Sigmoid colon (tissue), 7 donors: ENCODE measurements around the gene GINM1. TPM values are rescaled to one million over a fixed set of nuclear protein-coding genes. Genes with fewer than 3 reads are reported as not detected.

ENCODE experiments used
- DNase-seq: peaks from one replicate; pipeline ENCODE4 v3.0.0-alpha.2; 2019
- H3K27ac ChIP-seq, 4 donors: fragments of 200-600 bp; sonication (generic); one replicate each; pipeline ENCODE4 v1.5.1; 2016 to 2019; ENCODE audit warnings: mild to moderate bottlenecking in 1 of 4
- H3K27me3 ChIP-seq, 3 donors: fragments of 200-600 bp; sonication (generic); one replicate each; pipeline ENCODE4 v1.5.1; 2019; ENCODE audit warnings: mild to moderate bottlenecking in 1 of 3
- H3K36me3 ChIP-seq, 4 donors: fragments of 200-600 bp; sonication (generic); one replicate each; pipeline ENCODE4 v1.5.1; 2016 to 2019
- H3K4me1 ChIP-seq, 4 donors: fragments of 200-600 bp; sonication (generic); one replicate each; pipeline ENCODE4 v1.5.1; 2017 to 2019
- H3K4me3 ChIP-seq, 4 donors: fragments of 200-600 bp; sonication (generic); one replicate each; pipeline ENCODE4 v1.5.1; 2017 to 2019; ENCODE audit warnings: mild to moderate bottlenecking in 2 of 4, moderate library complexity in 1 of 4
- H3K9me3 ChIP-seq, 4 donors: fragments of 200-600 bp in 3 of 4; sonication (generic) in 3 of 4; one replicate each; pipeline versions ENCODE4 v1.5.1 to v1.6.1; 2013 to 2019
- CTCF ChIP-seq, 4 experiments: fragments of 450-650 bp in 3 of 4; fragments of 200-600 bp in 1 of 4; IDR thresholded peaks; one replicate each; pipeline ENCODE4 v1.5.1; 2016 to 2019; ENCODE audit warnings: antibody characterized with exemption in 4 of 4, mild to moderate bottlenecking in 3 of 4, moderate library complexity in 2 of 4
- EP300 ChIP-seq, 4 donors: sonication (generic); formaldehyde crosslinking; IDR thresholded peaks; one replicate each; pipeline ENCODE4 v1.6.1; 2017; ENCODE audit warnings: antibody characterized with exemption in 4 of 4
- POLR2A ChIP-seq, 2 donors: fragments of 450-650 bp; IDR thresholded peaks; one replicate each; pipeline ENCODE4 v1.6.1; 2016; ENCODE audit warnings: antibody characterized with exemption in 2 of 2, mild to moderate bottlenecking in 2 of 2, moderate library complexity in 2 of 2
- POLR2AphosphoS5 ChIP-seq, 4 donors: sonication (generic); formaldehyde crosslinking; IDR thresholded peaks; one replicate each; pipeline ENCODE4 v1.6.1; 2017; ENCODE audit warnings: antibody characterized with exemption in 4 of 4
- WGBS, 2 donors: extraction: QIAGEN DNeasy Blood & Tissue Kit; methylation state at CpG; one replicate each; pipeline ENCODE4 v1.1.7; 2013; 5-methylcytosine and 5-hydroxymethylcytosine counted together
- intact Hi-C: fragments of 100-400 bp; cut with DNase I; formaldehyde crosslinking; loops from one replicate; pipeline ENCODE4 v1.15.1; 2023
- polyA plus RNA-seq, 3 donors: library from polyadenylated mRNA; stranded (reverse); fragments of 200-250 nt; gene quantifications; one replicate each; pipeline ENCODE4 v1.2.3, GENCODE V29; 2013
- total RNA-seq, 4 donors: library from RNA; depleted of rRNA; stranded (reverse); fragments of >200 nt; gene quantifications; one replicate each; pipeline ENCODE4 v1.1.0, GENCODE V29; 2016
- donor health status: healthy with polysubstance abuse.
- donor health status: Bipolar disorder and iron deficiency.
- donor health status: healthy.

The GINM1 gene
- total and polyA plus RNA-seq, 7 donors, result 15.5 to 82.4 (median 61.6) TPM

GRCh38 chr6:149566410-149567193, 427 bp downstream of the GINM1 start:
- DNase-seq, result peak; percentile 77
- no peaks in the 10 kb centered on the region for H3K27me3 ChIP-seq
- peak overlapping the region; percentile 94 to 99 (median 96) for H3K27ac ChIP-seq
- H3K9me3 ChIP-seq, result no peaks in the 10 kb centered on the region
- H3K4me1 ChIP-seq, result peaks cover 0 to 16% (median 12%) of the 10 kb centered on the region in 4 donors
- peak in 1 of 2 donors; percentile 48 for TF ChIP-seq POLR2A (IDR thresholded peaks at IDR 0.05)
- no peak for TF ChIP-seq CTCF (IDR thresholded peaks at IDR 0.05)
- TF ChIP-seq POLR2AphosphoS5 (IDR thresholded peaks at IDR 0.05), result peak in 3 of 4 donors; percentile 35 to 84 (median 76)
- TF ChIP-seq EP300 (IDR thresholded peaks at IDR 0.05), result no peak
- peak overlapping the region; percentile 83 to 100 (median 94) for H3K4me3 ChIP-seq
- H3K36me3 ChIP-seq, result no peaks in the 10 kb centered on the region
- WGBS, 2 donors, result 0% methylated on average over 81 of the region's 81 CpGs
- intact Hi-C loops, result loop anchor here (2.0 to 10.0 kb wide), 4 partner anchors 22 to 178 kb away; partner anchors contain the start of genes LATS1, NUP43 and PCMT1

GRCh38 chr6:149567194-149567586, 1.0 kb downstream of the GINM1 start:
- Histone ChIP-seq H3K27me3 (no peaks in the 10 kb centered on the region), H3K36me3 (no peaks in the 10 kb centered on the region), H3K4me1 (peaks cover 0 to 16% (median 12%) of the 10 kb centered on the region in 4 donors), H3K27ac (peak overlapping the region; percentile 94 to 99 (median 96)), H3K4me3 (peak overlapping the region; percentile 83 to 100 (median 94)), H3K9me3 (no peaks in the 10 kb centered on the region)
- intact Hi-C loops, result loop anchor here (2.0 to 10.0 kb wide), 4 partner anchors 22 to 178 kb away; partner anchors contain the start of genes LATS1, NUP43 and PCMT1
- TF ChIP-seq EP300 (IDR thresholded peaks at IDR 0.05) (no peak), POLR2A (IDR thresholded peaks at IDR 0.05) (no peak), POLR2AphosphoS5 (IDR thresholded peaks at IDR 0.05) (no peak), CTCF (IDR thresholded peaks at IDR 0.05) (no peak)
- 8 to 26% methylated on average over 12 of the region's 12 CpGs for WGBS, 2 donors
- no peak for DNase-seq

- TF ChIP-seq POLR2AphosphoS5 (IDR thresholded peaks at IDR 0.05) (no peak), CTCF (IDR thresholded peaks at IDR 0.05) (no peak), POLR2A (IDR thresholded peaks at IDR 0.05) (no peak)
- Histone ChIP-seq H3K27me3 (no peaks in the 10 kb centered on the region), H3K36me3 (peaks cover 0 to 6% (median 0%) of the 10 kb centered on the region in 4 donors), H3K4me1 (peaks cover 0 to 16% (median 12%) of the 10 kb centered on the region in 4 donors), H3K9me3 (no peaks in the 10 kb centered on the region), H3K27ac (no peak overlapping the region), H3K4me3 (no peak overlapping the region)
- WGBS, 2 donors, result 83 to 94% methylated on average over 7 of the region's 7 CpGs
- no peak for DNase-seq
- intact Hi-C loops, result loop anchor here (2.0 to 10.0 kb wide), 4 partner anchors 23 to 177 kb away; partner anchors contain the start of genes LATS1, NUP43 and PCMT1
Measured at GRCh38 chr6:149567945-149568585, 1.9 kb downstream of the GINM1 start.

GRCh38 chr6:149580880-149581279, 14.7 kb downstream of the GINM1 start:
- WGBS, 2 donors, result 97 to 98% methylated on average over 5 of the region's 5 CpGs
- Histone ChIP-seq H3K4me3 (no peak overlapping the region), H3K36me3 (peaks cover 3 to 74% (median 14%) of the 10 kb centered on the region in 4 donors), H3K27ac (no peak overlapping the region), H3K9me3 (no peaks in the 10 kb centered on the region), H3K4me1 (no peaks in the 10 kb centered on the region), H3K27me3 (no peaks in the 10 kb centered on the region)
- DNase-seq, result no peak
- intact Hi-C loops, result no loop called here
- TF ChIP-seq EP300 (IDR thresholded peaks at IDR 0.05) (no peak), CTCF (IDR thresholded peaks at IDR 0.05) (no peak), POLR2AphosphoS5 (IDR thresholded peaks at IDR 0.05) (no peak), POLR2A (IDR thresholded peaks at IDR 0.05) (no peak)
